K562 (cell line): Measurements from ENCODE around the gene NOTCH3. TPM values are rescaled to one million over a fixed set of nuclear protein-coding genes. Genes with fewer than 3 reads are reported as not detected.

Source experiments
- ATAC-seq: fragments of 200-7000 bp; cut with Tn5 transposase; 3 replicates; pipeline ENCODE4 v1.9.1; 2020; ENCODE audit warnings: moderate library complexity
- BruUV-seq: library from RNA; stranded (reverse); fragments of 400-500 nt; replicated peaks from 2 replicates; lab custom pipeline; 2021; lab: Mats Ljungman, UMichigan
- CTCF ChIA-PET: fragments of 300-600 bp; formaldehyde crosslinking; extraction: SDS; loops from one replicate; lab custom pipeline; 2021; ENCODE audit warnings: low intra/inter-chr PET ratio; lab: Yijun Ruan, JAX
- POLR2A ChIA-PET: fragments of 300-600, 350-650 bp; sonication (Branson Sonifier 250); formaldehyde crosslinking; extraction: SDS; loops from one replicate; lab custom pipeline; 2021; ENCODE audit warnings: antibody characterized with exemption, inconsistent platforms; lab: Yijun Ruan, JAX
- DNase-seq, 4 experiments: peaks; one replicate each; pipeline versions ENCODE4 v3.0.0 to v3.0.0-alpha.2; 2011 to 2018; ENCODE audit warnings: low spot score in 3 of 4, mixed read lengths in 3 of 4; ENCODE audit errors: extremely low read depth in 1 of 4
- FAIRE-seq: peaks from 2 replicates; lab custom pipeline; 2011; peaks lifted over from hg19 to GRCh38; lab: Jason Lieb, UNC
- H2AFZ ChIP-seq: 2 replicates; pipeline ENCODE4 v1.6.0; 2011; ENCODE audit warnings: low read depth, low read length, control low read depth, inconsistent platforms
- H3K27ac ChIP-seq: fragments of 200-600 bp; 3 replicates; pipeline ENCODE4 v1.8.0; 2011; ENCODE audit warnings: low read depth, mild to moderate bottlenecking, control low read depth, inconsistent platforms, low read length, moderate library complexity, mixed read lengths; ENCODE audit errors: extremely low read depth
- H3K27me3 ChIP-seq, 2 experiments: fragments of 300-600 bp in 1 of 2; 2 replicates in 1 of 2; 3 replicates in 1 of 2; pipeline versions ENCODE4 v1.6.0 to v1.8.0; 2011; ENCODE audit warnings: inconsistent platforms in 2 of 2, low read length in 2 of 2, mild to moderate bottlenecking in 1 of 2, mixed read lengths in 1 of 2, moderate library complexity in 1 of 2; ENCODE audit not compliant: control insufficient read depth in 2 of 2, insufficient read depth in 2 of 2
- H3K36me3 ChIP-seq: fragments of 300-600 bp; 3 replicates; pipeline ENCODE4 v1.8.0; 2011; ENCODE audit warnings: mild to moderate bottlenecking, low read length, inconsistent platforms; ENCODE audit not compliant: control insufficient read depth, insufficient read depth
- H3K4me1 ChIP-seq, 2 experiments: fragments of 200-600 bp in 1 of 2; replicated peaks in 1 of 2; 2 replicates in 1 of 2; 3 replicates in 1 of 2; pipeline versions ENCODE4 v1.5.1 to v1.8.0; 2011; ENCODE audit warnings: inconsistent platforms in 2 of 2, low read length in 2 of 2, mild to moderate bottlenecking in 1 of 2, mixed read lengths in 1 of 2, moderate library complexity in 1 of 2; ENCODE audit not compliant: control insufficient read depth in 2 of 2, insufficient read depth in 2 of 2
- H3K4me2 ChIP-seq: 2 replicates; pipeline ENCODE4 v1.6.1; 2011; ENCODE audit warnings: low read length, control low read depth, inconsistent platforms, mixed read lengths; ENCODE audit not compliant: insufficient read depth
- H3K4me3 ChIP-seq: fragments of 200-600 bp; sonication (generic), shearing (Covaris generic); 2 replicates; pipeline ENCODE4 v1.5.1; 2016; ENCODE audit warnings: control low read depth, inconsistent platforms
- H3K79me2 ChIP-seq: fragments of 200-600 bp; 3 replicates; pipeline ENCODE4 v1.8.0; 2011; ENCODE audit warnings: low read length, inconsistent platforms; ENCODE audit not compliant: control insufficient read depth, insufficient read depth
- H3K9ac ChIP-seq, 2 experiments: 2 replicates each; pipeline versions ENCODE4 v1.6.0 to v1.6.1; 2011; ENCODE audit warnings: low read depth in 2 of 2, low read length in 2 of 2, control low read depth in 1 of 2, inconsistent platforms in 1 of 2, mild to moderate bottlenecking in 1 of 2, mixed read lengths in 1 of 2; ENCODE audit not compliant: insufficient read depth in 1 of 2
- H3K9me1 ChIP-seq: one replicate; pipeline ENCODE4 v1.6.0; 2011; ENCODE audit warnings: inconsistent platforms, mild to moderate bottlenecking, low read length, moderate library complexity; ENCODE audit not compliant: control insufficient read depth, insufficient read depth
- H3K9me3 ChIP-seq: replicated peaks from 2 replicates; pipeline ENCODE4 v1.5.1; 2011; ENCODE audit warnings: low read depth, low read length, inconsistent platforms; ENCODE audit not compliant: control insufficient read depth, insufficient read depth
- H4K20me1 ChIP-seq: replicated peaks from 2 replicates; pipeline ENCODE4 v1.6.1; 2011; ENCODE audit warnings: low read length, inconsistent platforms, mixed read lengths; ENCODE audit not compliant: control insufficient read depth, insufficient read depth
- BDP1 ChIP-seq: IDR thresholded peaks from 3 replicates; pipeline ENCODE4 v1.6.1; 2011; ENCODE audit not compliant: insufficient read length, insufficient read depth
- BRCA1 ChIP-seq, 2 experiments: fragments of 450-650 bp in 1 of 2; sonication (generic) in 1 of 2; formaldehyde crosslinking in 1 of 2; IDR thresholded peaks; 2 replicates each; pipeline versions ENCODE4 v1.5.0 to v1.6.1; 2017 to 2020; ENCODE audit warnings: mild to moderate bottlenecking in 1 of 2, missing genetic modification reagents in 1 of 2
- C11orf30 ChIP-seq: fragments of 450-650 bp; IDR thresholded peaks from 2 replicates; pipeline ENCODE4 v1.6.1; 2016; ENCODE audit warnings: low read depth, mild to moderate bottlenecking
- CUX1 ChIP-seq: fragments of 200-800 bp; sonication (Bioruptor generic); IDR thresholded peaks from 2 replicates; pipeline ENCODE4 v1.6.1; 2016; ENCODE audit warnings: missing genetic modification characterization, missing compliant biosample characterization
- HNRNPLL ChIP-seq: fragments of 200-400 bp; formaldehyde crosslinking; IDR thresholded peaks from 2 replicates; pipeline ENCODE4 v1.6.1; 2017; ENCODE audit warnings: low read length, low read depth, mild to moderate bottlenecking; ENCODE audit not compliant: poor library complexity, severe bottlenecking
- RBM22 ChIP-seq: fragments of 200-400 bp; formaldehyde crosslinking; IDR thresholded peaks from 2 replicates; pipeline ENCODE4 v1.6.1; 2018; ENCODE audit warnings: low read length, low read depth; ENCODE audit not compliant: poor library complexity, severe bottlenecking
- RFX7 ChIP-seq: fragments of 250-450 bp; sonication (Bioruptor Pico); IDR thresholded peaks from 2 replicates; pipeline ENCODE4 v1.5.1; 2021; ENCODE audit warnings: mild to moderate bottlenecking
- TAF9B ChIP-seq: fragments of 450-650 bp; IDR thresholded peaks from 2 replicates; pipeline ENCODE4 v1.6.1; 2018; ENCODE audit warnings: mild to moderate bottlenecking; ENCODE audit not compliant: partially characterized antibody
- XRCC5 ChIP-seq: fragments of 200-400 bp; formaldehyde crosslinking; IDR thresholded peaks from 2 replicates; pipeline ENCODE4 v1.6.1; 2017; ENCODE audit warnings: low read depth, mild to moderate bottlenecking, low read length
- WGBS: fragments of 100-300 bp; shearing (Covaris generic); methylation state at CpG from one replicate; pipeline ENCODE4 v1.1.6; 2016; ENCODE audit warnings: low coverage, mixed read lengths; ENCODE audit not compliant: insufficient coverage; ENCODE audit errors: missing lambda C conversion rate; 5-methylcytosine and 5-hydroxymethylcytosine counted together
- in situ Hi-C: fragments of 300-500 bp; cut with MboI; formaldehyde crosslinking; loops from 4 replicates; pipeline ENCODE4 v1.15.0; 2018; ENCODE audit warnings: inconsistent platforms, mixed read lengths
- intact Hi-C: fragments of 100-400 bp; cut with micrococcal nuclease; formaldehyde crosslinking; loops from 2 replicates; pipeline ENCODE4 v1.14.2; 2022
- polyA plus RNA-seq, 8 experiments: library from polyadenylated mRNA; depleted of rRNA in 4 of 8; stranded (reverse) in 5 of 8; unstranded in 3 of 8; fragments of >200 nt; fragmentation: Nextera tagmentation in 2 of 8; fragmentation: Illumina TruSeq in 1 of 8; extraction: Ambion mirVana in 2 of 8; extraction: Trizol in 1 of 8; gene quantifications; 2 replicates each; pipeline versions ENCODE4 v1.2.1 to v1.2.3, GENCODE V29; 2011 to 2014; ENCODE audit warnings: inconsistent platforms in 1 of 8, missing spikeins in 1 of 8
- total RNA-seq, 7 experiments: library from RNA; depleted of rRNA in 6 of 7; stranded (reverse); fragments of >200 nt in 6 of 7; fragmentation: Illumina TruSeq in 2 of 7; extraction: Trizol in 2 of 7; gene quantifications; 2 replicates each; pipeline versions ENCODE4 v1.2.1 to v1.2.3, GENCODE V29; 2011 to 2021; ENCODE audit warnings: low replicate concordance in 1 of 7

The NOTCH3 gene
- total and polyA plus RNA-seq, 9 of the 15 experiments (the other 6 are each of a cell fraction or from before 2014, with no cell fraction given): under 0.01 to 1.2 (median 0.16) TPM

GRCh38 chr19:15249972-15250639 lies 49.3 kb upstream of the NOTCH3 start:
- no peaks in the 10 kb centered on the region for H3K27me3 ChIP-seq
- no peak overlapping the region for H2AFZ ChIP-seq
- in situ Hi-C loops: no loop called here
- intact Hi-C loops: no loop called here
- no peak overlapping the region for H3K27ac ChIP-seq
- H3K4me3 ChIP-seq: no peak overlapping the region
- ChIA-PET CTCF (interaction anchor here (0.8 kb wide), 1 partner anchor 73 kb away, joined by 3 read pairs; no protein-coding TSS in a partner anchor), POLR2A (interaction anchor here (0.7 to 1.9 kb wide), 4 partner anchors 11 to 38 kb away, joined by 3 to 7 read pairs (median 5); no protein-coding TSS in a partner anchor)
- TF ChIP-seq RBM22: peak; percentile 80
- TF ChIP-seq BDP1: no peak
- H3K4me1 ChIP-seq: peaks cover 0 to 11% of the 10 kb centered on the region in 2 experiments; a peak in 1 of 5 replicates
- H3K9me3 ChIP-seq: no peaks in the 10 kb centered on the region
- ATAC-seq: no peak
- no peak overlapping the region for H3K4me2 ChIP-seq
- peaks cover 97% of the 10 kb centered on the region; the same call in 2 of the 3 replicates for H3K36me3 ChIP-seq
- peaks cover 5% of the 10 kb centered on the region for H3K9me1 ChIP-seq
- H3K79me2 ChIP-seq: peaks cover 9% of the 10 kb centered on the region; the same call in 2 of the 3 replicates
- H4K20me1 ChIP-seq: peaks cover 20% of the 10 kb centered on the region
- H3K9ac ChIP-seq: no peak overlapping the region
- FAIRE-seq: no peak
- no TSS peak for BruUV-seq
- no peak for DNase-seq
- 94% methylated on average over 15 of the region's 15 CpGs for WGBS

GRCh38 chr19:15249528-15249874 lies 48.7 kb upstream of the NOTCH3 start:
- H3K79me2 ChIP-seq: peaks cover 9% of the 10 kb centered on the region; the same call in 2 of the 3 replicates
- FAIRE-seq (no peak), ATAC-seq (no peak), DNase-seq (no peak)
- WGBS: 93% methylated on average over 6 of the region's 6 CpGs
- BruUV-seq: no TSS peak
- H3K4me3 ChIP-seq: no peak overlapping the region
- in situ Hi-C loops: no loop called here
- peaks cover 17% of the 10 kb centered on the region for H4K20me1 ChIP-seq
- no peak overlapping the region for H3K9ac ChIP-seq
- H3K4me1 ChIP-seq: peaks cover 0 to 11% of the 10 kb centered on the region in 2 experiments; a peak in 1 of 5 replicates
- no peaks in the 10 kb centered on the region for H3K27me3 ChIP-seq
- no peak overlapping the region for H3K27ac ChIP-seq
- no peak overlapping the region for H2AFZ ChIP-seq
- H3K36me3 ChIP-seq: peaks cover 97% of the 10 kb centered on the region; the same call in 2 of the 3 replicates
- no peak overlapping the region for H3K4me2 ChIP-seq
- POLR2A ChIA-PET: interaction anchor here (0.6 to 1.9 kb wide), 4 partner anchors 11 to 296 kb away, joined by 3 to 7 read pairs (median 5); no protein-coding TSS in a partner anchor
- intact Hi-C loops: no loop called here
- CTCF ChIA-PET: no interaction called here
- peaks cover 5% of the 10 kb centered on the region for H3K9me1 ChIP-seq
- no peaks in the 10 kb centered on the region for H3K9me3 ChIP-seq
- TF ChIP-seq TAF9B: no peak
- no peak for TF ChIP-seq C11orf30
- no peak for TF ChIP-seq CUX1
- TF ChIP-seq HNRNPLL: no peak
- TF ChIP-seq BRCA1 (IDR thresholded peaks at IDR 0.05): no peak
- TF ChIP-seq BRCA1 (CRISPR knock-in tag; IDR thresholded peaks at IDR 0.05): no peak
- no peak for TF ChIP-seq RBM22
- no peak for TF ChIP-seq RFX7
- TF ChIP-seq XRCC5: no peak
